NCI-H2107 (cell line): ENCODE data around the gene SMARCB1.

Source experiments
- DNase-seq: peaks from one replicate; lab custom pipeline; 2025; lab: John Stamatoyannopoulos, UW

The SMARCB1 gene

GRCh38 chr22:23884140-23884539 lies 97.4 kb downstream of the SMARCB1 start:
- no peak for DNase-seq
